Ishikawa (cell line): ENCODE measurements around the gene SLC26A11.

Source experiments
- EGR1 ChIP-seq: IDR thresholded peaks from 2 replicates; pipeline ENCODE4 v1.6.1; 2012
- EP300 ChIP-seq: IDR thresholded peaks from 2 replicates; pipeline ENCODE4 v1.6.1; 2012; ENCODE audit warnings: borderline replicate concordance
- RAD21 ChIP-seq: IDR thresholded peaks from 2 replicates; pipeline ENCODE4 v1.6.1; 2012; ENCODE audit warnings: low read depth
- TAF1 ChIP-seq: IDR thresholded peaks from 2 replicates; pipeline ENCODE4 v1.6.1; 2012; ENCODE audit warnings: low read depth, mild to moderate bottlenecking
- TF ChIP-seq, protein P1 (sequence below): IDR thresholded peaks from 2 replicates; pipeline ENCODE4 v1.6.1; 2012; ENCODE audit warnings: low read depth, mild to moderate bottlenecking

DNA sequence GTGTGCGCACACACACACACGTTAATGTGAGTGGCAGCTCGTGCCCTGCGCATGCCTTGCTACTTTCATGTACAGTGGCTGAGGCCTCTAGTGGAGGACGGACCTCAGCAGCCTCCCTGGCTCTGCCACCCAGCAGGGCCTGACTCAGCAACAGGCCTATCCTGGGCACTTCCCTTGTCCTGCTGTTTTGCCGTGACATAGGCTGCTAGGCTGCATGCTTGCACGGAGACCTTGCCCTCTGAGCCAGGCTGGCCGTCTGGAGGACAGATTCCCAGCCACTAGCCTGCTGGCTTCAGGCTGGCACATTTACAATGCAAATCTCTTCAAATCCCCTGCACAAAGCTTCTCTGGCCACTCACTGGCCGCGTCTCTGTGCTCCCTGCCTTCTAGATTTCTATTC is 49.9 kb downstream of the SLC26A11 start:
- TF ChIP-seq EP300 (no peak), RAD21 (no peak), EGR1 (no peak), TAF1 (no peak)
- TF ChIP-seq, protein P1, sequence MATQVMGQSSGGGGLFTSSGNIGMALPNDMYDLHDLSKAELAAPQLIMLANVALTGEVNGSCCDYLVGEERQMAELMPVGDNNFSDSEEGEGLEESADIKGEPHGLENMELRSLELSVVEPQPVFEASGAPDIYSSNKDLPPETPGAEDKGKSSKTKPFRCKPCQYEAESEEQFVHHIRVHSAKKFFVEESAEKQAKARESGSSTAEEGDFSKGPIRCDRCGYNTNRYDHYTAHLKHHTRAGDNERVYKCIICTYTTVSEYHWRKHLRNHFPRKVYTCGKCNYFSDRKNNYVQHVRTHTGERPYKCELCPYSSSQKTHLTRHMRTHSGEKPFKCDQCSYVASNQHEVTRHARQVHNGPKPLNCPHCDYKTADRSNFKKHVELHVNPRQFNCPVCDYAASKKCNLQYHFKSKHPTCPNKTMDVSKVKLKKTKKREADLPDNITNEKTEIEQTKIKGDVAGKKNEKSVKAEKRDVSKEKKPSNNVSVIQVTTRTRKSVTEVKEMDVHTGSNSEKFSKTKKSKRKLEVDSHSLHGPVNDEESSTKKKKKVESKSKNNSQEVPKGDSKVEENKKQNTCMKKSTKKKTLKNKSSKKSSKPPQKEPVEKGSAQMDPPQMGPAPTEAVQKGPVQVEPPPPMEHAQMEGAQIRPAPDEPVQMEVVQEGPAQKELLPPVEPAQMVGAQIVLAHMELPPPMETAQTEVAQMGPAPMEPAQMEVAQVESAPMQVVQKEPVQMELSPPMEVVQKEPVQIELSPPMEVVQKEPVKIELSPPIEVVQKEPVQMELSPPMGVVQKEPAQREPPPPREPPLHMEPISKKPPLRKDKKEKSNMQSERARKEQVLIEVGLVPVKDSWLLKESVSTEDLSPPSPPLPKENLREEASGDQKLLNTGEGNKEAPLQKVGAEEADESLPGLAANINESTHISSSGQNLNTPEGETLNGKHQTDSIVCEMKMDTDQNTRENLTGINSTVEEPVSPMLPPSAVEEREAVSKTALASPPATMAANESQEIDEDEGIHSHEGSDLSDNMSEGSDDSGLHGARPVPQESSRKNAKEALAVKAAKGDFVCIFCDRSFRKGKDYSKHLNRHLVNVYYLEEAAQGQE = no peak
